PC-3 (cell line): ENCODE results near the gene EHBP1.

Source experiments
- CTCF ChIP-seq: fragments of 300-600 bp; sonication (generic); conservative IDR thresholded peaks from 2 replicates; pipeline ENCODE4 v1.5.1; 2017; ENCODE audit warnings: antibody characterized with exemption, low read depth, mild to moderate bottlenecking, low read length
- EZH2 ChIP-seq: fragments of 300-600 bp; sonication (generic); IDR thresholded peaks from one replicate; pipeline ENCODE4 v1.6.1; 2017; ENCODE audit warnings: antibody characterized with exemption, mild to moderate bottlenecking, low read length; ENCODE audit not compliant: unreplicated experiment

GRCh38 chr2:62789918-62790317, 84.4 kb downstream of the EHBP1 start:
- TF ChIP-seq CTCF (no peak), EZH2 (no peak)
